IPS DF 6.9 (cell line): Measurements from ENCODE around the gene TTC16.

Experiments
- DNase-seq: peaks from one replicate; pipeline ENCODE4 v3.0.0-alpha.2; 2013; ENCODE audit warnings: low read depth, low spot score
- H3K27ac ChIP-seq: one replicate; pipeline ENCODE4 v1.5.1; 2013; ENCODE audit warnings: low read length, control low read depth
- H3K27me3 ChIP-seq: 2 replicates; pipeline ENCODE4 v1.6.1; 2013; ENCODE audit warnings: mild to moderate bottlenecking, low read length; ENCODE audit not compliant: control insufficient read depth, insufficient read depth
- H3K36me3 ChIP-seq: 2 replicates; pipeline ENCODE4 v1.6.1; 2013; ENCODE audit warnings: low read length; ENCODE audit not compliant: control insufficient read depth, insufficient read depth
- H3K4me1 ChIP-seq: 2 replicates; pipeline ENCODE4 v1.6.1; 2013; ENCODE audit warnings: low read length; ENCODE audit not compliant: control insufficient read depth, insufficient read depth
- H3K4me3 ChIP-seq: 2 replicates; pipeline ENCODE4 v1.5.1; 2013; ENCODE audit warnings: mild to moderate bottlenecking, low read length
- H3K9me3 ChIP-seq: 2 replicates; pipeline ENCODE4 v1.6.1; 2013; ENCODE audit warnings: low read length, inconsistent platforms; ENCODE audit not compliant: control insufficient read depth, insufficient read depth
- WGBS: extraction: QIAGEN DNeasy Blood & Tissue Kit; methylation state at CpG from one replicate; pipeline ENCODE4 v1.1.7; 2013; ENCODE audit warnings: mixed read lengths, missing lambda C conversion rate; ENCODE audit not compliant: insufficient read length, insufficient coverage; 5-methylcytosine and 5-hydroxymethylcytosine counted together

Gene TTC16

GRCh38 chr9:127742435-127743088 lies 26.7 kb downstream of the TTC16 start:
- peaks cover 2% of the 10 kb centered on the region; the same call in 1 of the 2 replicates for H3K36me3 ChIP-seq
- no peaks in the 10 kb centered on the region for H3K27me3 ChIP-seq
- peak overlapping the region; percentile 25; the same call in 1 of the 2 replicates for H3K4me3 ChIP-seq
- H3K27ac ChIP-seq, result no peak overlapping the region
- DNase-seq, result peak; percentile 91
- no CpG with 5 or more reads among the region's 33 CpGs for WGBS
- H3K4me1 ChIP-seq, result no peaks in the 10 kb centered on the region
- H3K9me3 ChIP-seq, result no peaks in the 10 kb centered on the region

GRCh38 chr9:127744398-127745110 lies 28.7 kb downstream of the TTC16 start:
- Histone ChIP-seq H3K9me3 (no peaks in the 10 kb centered on the region), H3K36me3 (peaks cover 11% of the 10 kb centered on the region), H3K4me3 (no peak overlapping the region), H3K27ac (no peak overlapping the region), H3K4me1 (no peaks in the 10 kb centered on the region), H3K27me3 (no peaks in the 10 kb centered on the region)
- no CpG with 5 or more reads among the region's 19 CpGs for WGBS
- DNase-seq, result no peak

DNA sequence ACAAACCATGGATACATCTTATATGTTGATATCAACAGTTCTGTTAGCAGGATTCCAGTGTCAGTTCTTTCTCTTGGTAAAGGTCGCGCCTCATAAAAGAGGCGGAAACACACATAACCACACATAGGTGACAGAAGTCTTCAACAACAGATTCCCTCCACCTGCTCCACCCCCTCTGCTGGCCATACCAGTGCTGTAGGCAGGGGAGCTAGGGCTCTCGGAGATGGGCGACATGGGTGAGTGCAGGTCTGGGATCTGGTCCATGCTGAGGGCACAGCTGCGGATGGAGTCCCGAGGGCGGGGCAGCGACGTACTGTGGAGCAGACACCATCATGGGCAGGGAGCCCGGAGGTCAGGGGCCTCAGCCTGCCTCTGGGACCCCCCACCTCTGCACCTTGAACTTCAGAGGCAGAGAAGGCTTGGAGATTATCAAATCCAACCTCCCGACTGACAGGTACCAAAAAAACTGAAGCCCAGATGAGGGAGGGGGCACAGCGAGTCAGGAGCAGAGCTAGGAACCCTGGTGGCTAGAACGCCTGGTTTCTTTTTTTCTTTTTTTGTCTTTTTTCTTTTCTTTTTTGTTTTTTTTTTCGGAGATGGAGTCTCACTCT lies 31.2 kb downstream of the TTC16 start:
- Histone ChIP-seq H3K4me3 (no peak overlapping the region), H3K36me3 (peaks cover 10% of the 10 kb centered on the region), H3K4me1 (no peaks in the 10 kb centered on the region), H3K27ac (no peak overlapping the region), H3K9me3 (no peaks in the 10 kb centered on the region), H3K27me3 (no peaks in the 10 kb centered on the region)
- no peak for DNase-seq
- WGBS, result no CpG with 5 or more reads among the region's 15 CpGs

GRCh38 chr9:127749090-127749787 lies 33.4 kb downstream of the TTC16 start:
- Histone ChIP-seq H3K27me3 (no peaks in the 10 kb centered on the region), H3K4me1 (no peaks in the 10 kb centered on the region), H3K36me3 (peaks cover 10% of the 10 kb centered on the region), H3K4me3 (no peak overlapping the region), H3K27ac (no peak overlapping the region), H3K9me3 (no peaks in the 10 kb centered on the region)
- no peak for DNase-seq
- no CpG with 5 or more reads among the region's 26 CpGs for WGBS

DNA sequence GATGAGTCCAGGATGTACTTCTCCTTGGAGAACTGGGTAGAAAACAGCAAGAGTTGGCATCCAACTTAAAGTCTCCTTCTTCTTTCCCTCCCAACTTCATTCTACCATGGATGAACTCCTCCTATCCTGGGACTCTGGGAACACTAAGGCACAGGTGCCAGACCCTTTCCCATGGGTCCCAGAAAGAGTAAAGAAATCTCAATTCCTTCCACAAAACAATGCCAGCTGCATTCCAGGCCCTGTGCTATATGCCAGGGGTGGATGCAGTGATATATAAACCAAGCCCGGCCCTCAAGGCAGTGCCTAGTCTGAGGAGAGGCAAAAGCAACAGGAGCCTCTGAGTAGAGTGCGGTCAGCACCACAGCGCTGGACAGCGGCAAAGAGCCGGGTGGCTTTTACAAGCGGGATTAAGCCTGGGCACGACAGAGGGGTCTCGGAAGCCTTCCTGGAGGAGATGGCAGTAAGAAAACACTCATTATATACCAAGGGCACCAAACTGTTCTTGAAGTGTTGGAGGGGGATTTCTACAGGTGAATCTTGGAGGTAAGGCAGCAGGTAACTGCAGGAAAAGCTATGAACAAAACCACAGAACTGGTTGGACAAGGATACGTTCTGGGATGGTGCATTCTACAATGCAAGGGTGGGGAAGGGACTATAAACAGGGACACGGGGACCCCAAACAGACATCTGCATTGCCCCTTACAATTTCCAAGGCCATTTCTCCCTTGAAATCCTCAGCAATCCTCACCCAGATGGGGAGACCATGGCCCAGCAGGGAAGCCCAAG lies 35.6 kb downstream of the TTC16 start:
- H3K27ac ChIP-seq, result no peak overlapping the region
- DNase-seq, result no peak
- no peaks in the 10 kb centered on the region for H3K9me3 ChIP-seq
- H3K4me3 ChIP-seq, result no peak overlapping the region
- H3K4me1 ChIP-seq, result peaks cover 2% of the 10 kb centered on the region; the same call in 1 of the 2 replicates
- H3K27me3 ChIP-seq, result no peaks in the 10 kb centered on the region
- no CpG with 5 or more reads among the region's 10 CpGs for WGBS
- peaks cover 10% of the 10 kb centered on the region for H3K36me3 ChIP-seq

DNA sequence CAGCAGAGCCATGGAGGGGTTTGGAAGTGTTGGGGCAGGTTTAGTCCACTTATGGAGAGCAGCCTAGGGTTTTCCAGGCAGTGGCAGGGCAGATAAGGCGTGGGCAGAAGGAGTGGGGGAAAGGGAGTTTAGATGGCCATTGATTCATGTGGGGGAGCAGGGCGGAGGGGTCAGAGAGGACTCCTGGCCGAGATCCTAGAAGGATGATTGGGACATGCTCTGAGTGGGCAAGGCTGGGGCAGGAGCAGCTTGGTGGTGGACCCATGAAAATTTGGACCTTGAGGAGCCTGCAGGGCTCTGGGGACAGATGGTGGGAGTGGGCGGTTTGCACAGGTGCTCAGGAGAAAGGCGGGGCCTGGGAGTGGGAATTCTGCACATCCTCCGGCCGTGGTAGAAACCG lies 37.3 kb downstream of the TTC16 start:
- H3K36me3 ChIP-seq, result peaks cover 10% of the 10 kb centered on the region
- no peak for DNase-seq
- H3K4me3 ChIP-seq, result no peak overlapping the region
- no peak overlapping the region for H3K27ac ChIP-seq
- H3K9me3 ChIP-seq, result no peaks in the 10 kb centered on the region
- H3K27me3 ChIP-seq, result no peaks in the 10 kb centered on the region
- peaks cover 2% of the 10 kb centered on the region; the same call in 1 of the 2 replicates for H3K4me1 ChIP-seq
- WGBS, result no CpG with 5 or more reads among the region's 8 CpGs

GRCh38 chr9:127753622-127754021 lies 37.7 kb downstream of the TTC16 start:
- peaks cover 10% of the 10 kb centered on the region for H3K36me3 ChIP-seq
- H3K4me1 ChIP-seq, result peaks cover 2% of the 10 kb centered on the region; the same call in 1 of the 2 replicates
- no peak overlapping the region for H3K27ac ChIP-seq
- H3K27me3 ChIP-seq, result no peaks in the 10 kb centered on the region
- WGBS, result no CpG with 5 or more reads among the region's 8 CpGs
- no peak overlapping the region for H3K4me3 ChIP-seq
- no peak for DNase-seq
- no peaks in the 10 kb centered on the region for H3K9me3 ChIP-seq

DNA sequence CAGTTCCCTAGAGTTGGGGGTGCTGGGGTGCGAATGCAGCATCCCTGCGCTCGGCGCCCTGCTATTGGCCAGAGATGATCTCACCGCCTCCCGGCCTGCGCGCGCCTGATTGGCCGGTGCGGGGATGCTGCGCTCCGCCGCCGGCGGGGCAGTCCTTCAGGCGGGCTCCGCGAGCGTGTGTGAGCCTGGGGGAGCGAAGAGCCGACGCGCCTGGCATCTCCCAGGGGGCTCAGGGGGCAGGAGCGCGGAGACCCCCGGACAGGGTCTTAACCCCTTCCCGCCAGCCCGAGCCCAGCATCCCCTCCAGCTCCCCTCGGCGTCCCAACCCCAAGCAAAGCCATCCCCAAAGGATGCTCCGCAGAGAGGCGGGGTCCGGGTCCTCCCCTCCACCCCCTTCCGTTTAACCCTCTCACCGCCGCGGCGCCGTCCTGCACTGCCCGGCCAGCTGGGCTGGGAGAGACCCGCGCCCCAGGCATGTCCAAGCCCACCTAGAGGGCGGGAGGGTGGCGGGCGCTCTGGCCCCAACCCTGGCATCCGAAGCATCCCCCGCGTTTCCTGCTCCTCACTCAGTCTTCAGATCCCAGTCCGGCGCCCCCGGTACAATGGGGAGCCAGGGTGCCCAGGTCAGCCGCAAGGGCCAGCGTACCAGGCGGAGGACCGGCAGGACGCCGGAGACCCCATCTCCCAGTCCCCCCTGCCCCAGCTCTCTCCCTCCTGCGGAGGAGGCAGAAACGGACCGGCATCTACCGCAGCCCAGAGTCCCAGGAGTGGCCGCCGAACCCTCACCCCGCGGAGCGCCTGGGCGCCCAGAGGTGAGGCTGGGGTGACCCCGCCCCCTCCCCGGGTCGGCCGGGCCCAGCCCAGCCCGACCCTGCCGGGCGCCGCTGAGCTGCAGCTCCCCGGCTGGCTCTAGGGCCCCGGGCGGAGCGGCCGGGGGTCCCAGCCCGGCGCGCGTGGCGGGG lies 38.5 kb downstream of the TTC16 start:
- Histone ChIP-seq H3K36me3 (peaks cover 2% of the 10 kb centered on the region), H3K9me3 (no peaks in the 10 kb centered on the region), H3K4me1 (peaks cover 2% of the 10 kb centered on the region; the same call in 1 of the 2 replicates), H3K27me3 (no peaks in the 10 kb centered on the region), H3K4me3 (peak overlapping the region; percentile 89), H3K27ac (no peak overlapping the region)
- DNase-seq, result no peak
- no CpG with 5 or more reads among the region's 86 CpGs for WGBS
